ENCODE measurements around the gene HELZ. TPM values are rescaled to one million over a fixed set of nuclear protein-coding genes. Genes with fewer than 3 reads are reported as not detected.

HELZ gene
- polyA plus RNA-seq, 1 of the 3 experiments (the other 2 are of a cell fraction): 4.3 TPM

GRCh38 chr17:67121316-67121891, 123.6 kb downstream of the HELZ start:
- 90% methylated on average over 5 of the region's 5 CpGs for WGBS (ENCODE audit: low lambda C conversion rate)
- POLR2A ChIA-PET: no interaction called here
- Histone ChIP-seq H3F3A (replicated peaks; ENCODE audit: insufficient read depth) (no peaks in the 10 kb centered on the region), H3K27ac (ENCODE audit: low read depth in 2 of 2, low read length in 1 of 2) (peak overlapping the region in 1 of 2 experiments; percentile 84; a peak in 2 of 4 replicates), H3K36me3 (replicated peaks in 1 of 2; ENCODE audit: control insufficient read depth in 1 of 2, insufficient read depth in 2 of 2, low read length in 1 of 2) (peaks cover 46 to 70% of the 10 kb centered on the region in 2 experiments), H3K9ac (no peak overlapping the region), H3K4me2 (no peak overlapping the region), H3K27me3 (ENCODE audit: insufficient read depth) (no peaks in the 10 kb centered on the region), H2AFZ (ENCODE audit: low read depth) (no peak overlapping the region), H3K9me2 (no peaks in the 10 kb centered on the region), H3K4me3 (ENCODE audit: low read depth in 2 of 2, low read length in 1 of 2) (no peak overlapping the region), H3K4me1 (ENCODE audit: control insufficient read depth in 1 of 2, insufficient read depth in 2 of 2, low read depth in 1 of 2, low read length in 1 of 2) (peaks cover 0 to 31% of the 10 kb centered on the region in 2 experiments; a peak in 2 of 4 replicates), H3K79me2 (ENCODE audit: insufficient read depth) (no peaks in the 10 kb centered on the region), H4K20me1 (ENCODE audit: insufficient read depth) (no peaks in the 10 kb centered on the region), H3K9me3 (peaks cover 2% of the 10 kb centered on the region; the same call in 1 of the 2 replicates)
- no peak for TF ChIP-seq PBX3 (IDR thresholded peaks at IDR 0.05)
- no peak for TF ChIP-seq EP300 (IDR thresholded peaks at IDR 0.05; ENCODE audit: borderline replicate concordance in 1 of 2, low read depth in 1 of 2, low read length in 1 of 2)
- TF ChIP-seq TCF12 (IDR thresholded peaks at IDR 0.05): no peak
- TF ChIP-seq USF2 (IDR thresholded peaks at IDR 0.05; ENCODE audit: borderline replicate concordance, low read depth, low read length): no peak
- no peak for TF ChIP-seq POLR2AphosphoS5 (IDR thresholded peaks at IDR 0.05; ENCODE audit: low read depth, low read length)
- TF ChIP-seq MAX (IDR thresholded peaks at IDR 0.05; ENCODE audit: low read depth): no peak
- TF ChIP-seq GATA2 (CRISPR knock-in tag; IDR thresholded peaks at IDR 0.05): no peak
- no peak for TF ChIP-seq TAF1 (IDR thresholded peaks at IDR 0.05; ENCODE audit: borderline replicate concordance, low read depth, low read length)
- TF ChIP-seq EZH2phosphoT487 (IDR thresholded peaks at IDR 0.05; ENCODE audit: borderline replicate concordance, low read depth): no peak
- TF ChIP-seq MEF2A (IDR thresholded peaks at IDR 0.05; ENCODE audit: borderline replicate concordance, low read depth): no peak
- no peak for TF ChIP-seq CHD2 (IDR thresholded peaks at IDR 0.05; ENCODE audit: low read length, partially characterized antibody)
- TF ChIP-seq GABPA (IDR thresholded peaks at IDR 0.05; ENCODE audit: low read depth): no peak
- no peak for TF ChIP-seq REST (IDR thresholded peaks at IDR 0.05; ENCODE audit: low read depth, low read length)
- no peak for TF ChIP-seq TEAD4 (IDR thresholded peaks at IDR 0.05; ENCODE audit: borderline replicate concordance, insufficient read depth)
- no peak for TF ChIP-seq MXI1 (IDR thresholded peaks at IDR 0.05; ENCODE audit: low read depth, low read length)
- no peak for TF ChIP-seq RXRA (IDR thresholded peaks at IDR 0.05; ENCODE audit: borderline replicate concordance, low read depth)
- TF ChIP-seq JUND (IDR thresholded peaks at IDR 0.05): no peak
- TF ChIP-seq FOSL2 (IDR thresholded peaks at IDR 0.05; ENCODE audit: borderline replicate concordance, low read depth): no peak
- no peak for TF ChIP-seq IRF3 (IDR thresholded peaks at IDR 0.05; ENCODE audit: low read depth, low read length)
- no peak for DNase-seq
- CTCF ChIA-PET: interaction anchor here (0.5 to 1.4 kb wide), 5 partner anchors 11 to 394 kb away, joined by 3 read pairs; no protein-coding TSS in a partner anchor
